Chondrocyte (in vitro differentiated cells): ENCODE results near the gene NRXN3. TPM values are rescaled to one million over a fixed set of nuclear protein-coding genes. Genes with fewer than 3 reads are reported as not detected.

Experiments used
- DNase-seq: peaks from one replicate; pipeline ENCODE4 v3.0.0; 2021; ENCODE audit warnings: mixed read lengths, low spot score
- H3K27ac Mint-ChIP-seq: one replicate; pipeline ENCODE4 v1.8.0; 2021; ENCODE audit warnings: mild to moderate bottlenecking, moderate library complexity, mixed read lengths; ENCODE audit not compliant: unreplicated experiment
- H3K27me3 Mint-ChIP-seq: 2 replicates; pipeline ENCODE4 v1.8.0; 2021; ENCODE audit warnings: low read depth, mixed read lengths
- H3K36me3 Mint-ChIP-seq: 2 replicates; pipeline ENCODE4 v1.8.0; 2021; ENCODE audit warnings: low read depth, mixed read lengths
- H3K4me1 Mint-ChIP-seq: 2 replicates; pipeline ENCODE4 v1.8.0; 2021; ENCODE audit warnings: low read depth, mild to moderate bottlenecking, mixed read lengths
- H3K4me3 Mint-ChIP-seq: one replicate; pipeline ENCODE4 v1.8.0; 2021; ENCODE audit warnings: mild to moderate bottlenecking, moderate library complexity, mixed read lengths; ENCODE audit not compliant: unreplicated experiment
- H3K9me3 Mint-ChIP-seq: 2 replicates; pipeline ENCODE4 v1.8.0; 2021; ENCODE audit warnings: low read depth, mixed read lengths
- CTCF ChIP-seq: fragments of 200-600 bp; sonication (generic); IDR thresholded peaks from 2 replicates; pipeline ENCODE4 v1.5.0; 2021; ENCODE audit warnings: antibody characterized with exemption, mild to moderate bottlenecking, moderate library complexity
- total RNA-seq: library from RNA; stranded (reverse); gene quantifications from 3 replicates; pipeline ENCODE4 v1.2.1, GENCODE V29; 2021

NRXN3 gene
- total RNA-seq, 1 donor from 2014 or later: 7.9 TPM

- no peaks in the 10 kb centered on the region for H3K9me3 Mint-ChIP-seq
- no peak overlapping the region for H3K4me3 Mint-ChIP-seq
- no peaks in the 10 kb centered on the region for H3K4me1 Mint-ChIP-seq
- TF ChIP-seq CTCF: no peak
- peaks cover 5% of the 10 kb centered on the region for H3K27me3 Mint-ChIP-seq
- no peak overlapping the region for H3K27ac Mint-ChIP-seq
- no peak for DNase-seq
- no peaks in the 10 kb centered on the region for H3K36me3 Mint-ChIP-seq
Observed at GRCh38 chr14:79180656-79181055, 1010.5 kb downstream of the NRXN3 start.

GRCh38 chr14:79186523-79186922 lies 1016.4 kb downstream of the NRXN3 start:
- H3K4me3 Mint-ChIP-seq: no peak overlapping the region
- DNase-seq: no peak
- no peaks in the 10 kb centered on the region for H3K9me3 Mint-ChIP-seq
- H3K36me3 Mint-ChIP-seq: no peaks in the 10 kb centered on the region
- peaks cover 8% of the 10 kb centered on the region for H3K4me1 Mint-ChIP-seq
- no peak overlapping the region for H3K27ac Mint-ChIP-seq
- no peaks in the 10 kb centered on the region for H3K27me3 Mint-ChIP-seq
- no peak for TF ChIP-seq CTCF

GRCh38 chr14:79193689-79194477 lies 1023.7 kb downstream of the NRXN3 start:
- H3K36me3 Mint-ChIP-seq: no peaks in the 10 kb centered on the region
- H3K4me3 Mint-ChIP-seq: no peak overlapping the region
- H3K27me3 Mint-ChIP-seq: no peaks in the 10 kb centered on the region
- H3K4me1 Mint-ChIP-seq: no peaks in the 10 kb centered on the region
- no peak for DNase-seq
- H3K27ac Mint-ChIP-seq: no peak overlapping the region
- TF ChIP-seq CTCF: no peak
- H3K9me3 Mint-ChIP-seq: no peaks in the 10 kb centered on the region

GRCh38 chr14:79196216-79196615 lies 1026.0 kb downstream of the NRXN3 start:
- TF ChIP-seq CTCF: no peak
- H3K9me3 Mint-ChIP-seq: no peaks in the 10 kb centered on the region
- no peaks in the 10 kb centered on the region for H3K36me3 Mint-ChIP-seq
- no peak overlapping the region for H3K27ac Mint-ChIP-seq
- H3K27me3 Mint-ChIP-seq: no peaks in the 10 kb centered on the region
- H3K4me3 Mint-ChIP-seq: no peak overlapping the region
- no peaks in the 10 kb centered on the region for H3K4me1 Mint-ChIP-seq
- no peak for DNase-seq

GRCh38 chr14:79197516-79197915 lies 1027.3 kb downstream of the NRXN3 start:
- TF ChIP-seq CTCF: no peak
- Mint-ChIP-seq H3K9me3 (peaks cover 3% of the 10 kb centered on the region), H3K27ac (no peak overlapping the region), H3K27me3 (no peaks in the 10 kb centered on the region), H3K4me3 (no peak overlapping the region), H3K36me3 (no peaks in the 10 kb centered on the region), H3K4me1 (no peaks in the 10 kb centered on the region)
- no peak for DNase-seq
